Body of pancreas (tissue), 4 donors: ENCODE results near the gene BTBD9.

Experiments used
- CTCF ChIP-seq, 7 experiments: fragments of 450-650 bp in 4 of 7; fragments of 200-600 bp in 3 of 7; sonication (generic) in 3 of 7; IDR thresholded peaks; one replicate each; pipeline ENCODE4 v1.5.1; 2016 to 2019; ENCODE audit warnings: antibody characterized with exemption in 7 of 7
- POLR2A ChIP-seq, 3 donors: fragments of 450-650 bp; IDR thresholded peaks; one replicate each; pipeline ENCODE4 v1.6.1; 2016; ENCODE audit warnings: antibody characterized with exemption in 3 of 3, mild to moderate bottlenecking in 2 of 3

GRCh38 chr6:38150681-38151296, 488.9 kb downstream of the BTBD9 start:
- no peak for TF ChIP-seq CTCF (IDR thresholded peaks at IDR 0.05)
- no peak for TF ChIP-seq POLR2A (IDR thresholded peaks at IDR 0.05)
